NOMO-1 treated with dmso at 0.1 percent for 144 hours (cell line): Measurements from ENCODE around the gene GABRA5.
"Not testable (repeated sequence)": the region's sequence is repeated elsewhere in the genome, so short reads cannot be mapped to it uniquely, and the experiment has no call there.

Experiments used
- DNase-seq: peaks from one replicate; lab custom pipeline; 2025; ENCODE audit not compliant: unreplicated experiment; lab: John Stamatoyannopoulos, UW

GABRA5 gene

GRCh38 chr15:26866298-26867199 is at the start of gene GABRA5:
Gene GABRA5, plus strand, starts transcription at chr15:26867062. Its CDS starts 2,187 bp downstream, at chr15:26869249.
- no peak for DNase-seq

- DNase-seq, result not testable (repeated sequence)
Measured at GRCh38 chr15:26831191-26831590, 35.7 kb upstream of the GABRA5 start.

GRCh38 chr15:26831951-26832350 is 34.9 kb upstream of the GABRA5 start:
- DNase-seq, result no peak

- no peak for DNase-seq
Measured at GRCh38 chr15:26838742-26839460, 28.0 kb upstream of the GABRA5 start.

- DNase-seq, result no peak
Measured at GRCh38 chr15:26841514-26841913, 25.3 kb upstream of the GABRA5 start.

- DNase-seq, result no peak
Measured at GRCh38 chr15:26841941-26842340, 24.9 kb upstream of the GABRA5 start.

GRCh38 chr15:26842391-26842790 is 24.5 kb upstream of the GABRA5 start:
- DNase-seq, result no peak

- no peak for DNase-seq
Measured at GRCh38 chr15:26844901-26845300, 22.0 kb upstream of the GABRA5 start.

GRCh38 chr15:26848498-26848897 is 18.4 kb upstream of the GABRA5 start:
- DNase-seq, result no peak

- no peak for DNase-seq
Measured at GRCh38 chr15:26850161-26850560, 16.7 kb upstream of the GABRA5 start.

- no peak for DNase-seq
Measured at GRCh38 chr15:26852980-26853379, 13.9 kb upstream of the GABRA5 start.

- no peak for DNase-seq
Measured at GRCh38 chr15:26854435-26854834, 12.4 kb upstream of the GABRA5 start.

GRCh38 chr15:26864664-26865191 is 2.1 kb upstream of the GABRA5 start:
- peak; percentile 34 for DNase-seq

- no peak for DNase-seq
Measured at GRCh38 chr15:26867200-26868007, 542 bp downstream of the GABRA5 start.

- DNase-seq, result no peak
Measured at GRCh38 chr15:26868029-26868685, 1.3 kb downstream of the GABRA5 start.

- DNase-seq, result no peak
Measured at GRCh38 chr15:26869628-26870027, 2.8 kb downstream of the GABRA5 start.

- no peak for DNase-seq
Measured at GRCh38 chr15:26870346-26870745, 3.5 kb downstream of the GABRA5 start.

GRCh38 chr15:26872206-26872605 is 5.3 kb downstream of the GABRA5 start:
- DNase-seq, result no peak

- DNase-seq, result no peak
Measured at GRCh38 chr15:26873846-26874245, 7.0 kb downstream of the GABRA5 start.

GRCh38 chr15:26874774-26875475 is 8.1 kb downstream of the GABRA5 start:
- DNase-seq, result no peak
